Stimulated activated CD8-positive, alpha-beta memory T cell treated with anti-CD3 and anti-CD28 coated beads, Interleukin-4, amount 100 ng/mL, for 48 hours (primary cell): ENCODE data around the gene GAS6.

Experiments
- DNase-seq: peaks from one replicate; pipeline ENCODE4 v3.0.0-alpha.2; 2020

GAS6 gene

GRCh38 chr13:113786262-113786841 is 77.5 kb downstream of the GAS6 start:
- no peak for DNase-seq

- DNase-seq: no peak
Measured at GRCh38 chr13:113785051-113786010, 78.5 kb downstream of the GAS6 start.

GRCh38 chr13:113784645-113785024 is 79.2 kb downstream of the GAS6 start:
- no peak for DNase-seq

GRCh38 chr13:113783966-113784644 is 79.8 kb downstream of the GAS6 start:
- DNase-seq: no peak

DNA sequence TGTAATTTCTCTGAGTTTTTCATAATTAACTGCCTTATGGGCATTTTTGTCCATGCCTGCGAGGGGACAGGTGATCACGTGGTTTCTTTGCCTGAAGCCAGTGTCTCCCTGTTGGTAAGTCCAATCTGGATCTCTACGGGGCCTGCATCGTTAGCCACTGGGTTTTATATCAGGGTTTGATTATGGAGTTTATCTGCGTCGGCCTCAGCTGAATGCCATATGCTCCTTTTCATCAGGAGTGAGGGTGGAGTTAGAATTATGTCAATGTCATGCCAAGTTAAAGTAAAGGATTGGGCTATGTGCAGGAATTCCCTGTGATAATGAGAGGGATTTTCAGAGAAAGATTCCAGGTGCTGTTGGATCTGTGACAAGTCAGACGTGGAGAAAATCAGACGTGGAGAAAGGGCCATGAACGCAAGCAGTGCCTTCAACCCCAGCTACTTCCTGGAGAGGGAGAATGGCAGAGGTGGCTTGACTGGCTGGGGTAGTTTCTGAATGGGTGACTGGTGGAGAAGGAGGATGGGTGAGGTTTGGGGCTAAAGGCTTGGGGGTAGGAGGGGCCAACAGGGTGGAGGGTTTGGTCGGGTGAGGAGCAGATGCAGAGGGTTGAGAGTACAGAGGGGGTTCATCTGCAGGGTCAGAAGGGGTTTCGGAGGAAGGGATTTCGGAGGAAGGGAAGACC is 80.5 kb downstream of the GAS6 start:
- DNase-seq: no peak

- DNase-seq: no peak
Measured at GRCh38 chr13:113782472-113782871, 81.4 kb downstream of the GAS6 start.

GRCh38 chr13:113781571-113781970 is 82.3 kb downstream of the GAS6 start:
- no peak for DNase-seq

- peak; percentile 35 for DNase-seq
Measured at GRCh38 chr13:113777311-113778260, 86.3 kb downstream of the GAS6 start.

- DNase-seq: no peak
Measured at GRCh38 chr13:113776231-113777125, 87.4 kb downstream of the GAS6 start.

GRCh38 chr13:113775451-113776145 is 88.3 kb downstream of the GAS6 start:
- DNase-seq: no peak

DNA sequence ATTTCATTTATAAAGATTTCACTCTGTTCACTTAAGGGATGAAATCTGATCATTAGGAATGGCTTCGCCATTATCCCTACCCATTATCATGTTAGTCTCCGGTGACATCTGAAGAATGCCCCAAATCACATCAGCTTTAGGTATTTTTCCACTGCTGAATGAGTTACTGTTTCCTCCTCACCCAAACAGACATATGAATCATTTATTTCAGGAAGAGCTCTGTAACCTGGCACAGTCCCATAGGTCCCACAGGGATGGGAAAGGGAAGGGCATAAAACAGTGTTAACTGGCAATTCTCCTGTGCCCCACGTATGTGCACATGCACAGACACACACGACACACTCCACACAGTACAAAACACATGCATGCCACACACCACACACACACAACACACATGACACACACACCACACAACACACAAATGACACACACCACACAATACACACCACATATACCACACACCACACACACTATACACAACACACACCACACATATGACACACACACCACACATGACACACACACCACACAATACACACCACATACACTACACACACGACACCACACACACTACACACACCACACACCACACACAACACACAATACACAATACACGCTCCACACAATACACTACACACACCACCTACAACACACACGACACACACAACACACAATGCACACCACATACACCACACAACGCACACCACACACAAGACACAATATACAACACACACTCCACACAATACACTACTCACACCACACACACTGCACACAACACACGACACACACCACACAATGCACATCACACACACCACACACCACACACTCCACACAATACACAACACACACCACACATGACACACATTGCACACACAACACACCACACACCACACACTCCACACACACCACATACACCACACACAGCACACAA is 89.4 kb downstream of the GAS6 start:
- no peak for DNase-seq

GRCh38 chr13:113771709-113772331 is 92.1 kb downstream of the GAS6 start:
- no peak for DNase-seq

DNA sequence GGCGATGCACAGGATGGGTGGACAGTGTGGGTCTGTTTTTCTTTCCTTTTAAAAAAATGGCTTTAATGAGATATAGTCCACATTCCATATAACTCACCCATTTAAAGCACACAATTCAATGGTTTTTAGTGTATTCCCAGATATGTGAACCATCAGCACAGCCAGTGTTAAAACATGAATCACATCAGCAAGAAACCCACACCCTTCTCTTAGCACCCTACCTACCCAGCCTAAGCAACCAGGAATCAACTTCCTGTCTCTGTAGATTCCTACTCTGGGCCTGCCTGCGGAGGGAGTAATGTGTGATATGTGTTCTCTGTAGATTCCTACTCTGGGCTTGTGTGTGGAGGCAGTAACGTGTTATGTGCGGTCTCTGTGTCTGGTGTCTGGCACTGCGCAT is 92.9 kb downstream of the GAS6 start:
- DNase-seq: no peak
